ENCODE results near the gene GMPS. TPM values are rescaled to one million over a fixed set of nuclear protein-coding genes. Genes with fewer than 3 reads are reported as not detected.

Gene GMPS
- total and polyA plus RNA-seq, 2 of the 4 experiments (the other 2 are of a cell fraction), result 33.9 to 52.5 TPM

- no peak for TF ChIP-seq RFX5 (IDR thresholded peaks at IDR 0.05; ENCODE audit: low read depth, low read length)
- TF ChIP-seq CHD1 (IDR thresholded peaks at IDR 0.05; ENCODE audit: low read depth, low read length), result no peak; the same call in 1 of the 2 replicates
- TF ChIP-seq RAD21 (IDR thresholded peaks at IDR 0.05; ENCODE audit: low read length), result no peak
Measured at GRCh38 chr3:155854141-155854940, 16.1 kb upstream of the GMPS start, which contains the start of gene SLC33A1 (continued).

- Histone ChIP-seq H3K14ac (replicated peaks; ENCODE audit: low read depth, low read length) (no peak overlapping the region), H3K23ac (ENCODE audit: low read depth, low read length) (no peak overlapping the region), H3K4me2 (ENCODE audit: low read depth, low read length) (peak overlapping the region; percentile 51; the same call in 1 of the 2 replicates), H3K18ac (ENCODE audit: low read depth, low read length) (no peak overlapping the region), H2AK9ac (replicated peaks; ENCODE audit: low read depth, low read length, poor library complexity) (no peak overlapping the region), H2BK20ac (ENCODE audit: low read depth, low read length) (no peak overlapping the region), H3K4ac (ENCODE audit: low read depth, low read length) (no peak overlapping the region), H3K56ac (ENCODE audit: extremely low read depth, insufficient read depth, low read length) (no peak overlapping the region), H3K27me3 (ENCODE audit: control insufficient read depth, insufficient read depth, low read length) (no peaks in the 10 kb centered on the region), H4K91ac (ENCODE audit: insufficient read depth, low read depth, low read length) (no peak overlapping the region), H3K9me3 (ENCODE audit: control insufficient read depth, insufficient read depth, low read length) (no peaks in the 10 kb centered on the region), H4K20me1 (ENCODE audit: insufficient read depth, low read length) (no peaks in the 10 kb centered on the region), H2AFZ (replicated peaks; ENCODE audit: low read length, poor library complexity) (no peak overlapping the region), H2BK120ac (ENCODE audit: low read depth, low read length) (no peak overlapping the region), H2AK5ac (ENCODE audit: low read depth, low read length) (no peak overlapping the region), H3K9ac (ENCODE audit: low read depth, low read length) (no peak overlapping the region; the same call in 1 of the 2 replicates), H3K9me1 (ENCODE audit: insufficient read depth, low read length) (no peaks in the 10 kb centered on the region), H4K8ac (ENCODE audit: low read depth in 2 of 2, low read length in 2 of 2) (no peak overlapping the region), H3K4me1 (ENCODE audit: control insufficient read depth, insufficient read depth, low read length) (no peaks in the 10 kb centered on the region), H3K27ac (ENCODE audit: insufficient read depth, low read length) (no peak overlapping the region), H3K79me1 (ENCODE audit: low read depth in 1 of 2, low read length in 2 of 2) (peaks cover 0 to 2% of the 10 kb centered on the region in 2 experiments; a peak in 2 of 4 replicates), H2BK5ac (ENCODE audit: low read depth, low read length, poor library complexity, severe bottlenecking) (no peak overlapping the region), H2BK15ac (ENCODE audit: low read depth, low read length) (no peak overlapping the region), H4K5ac (ENCODE audit: low read depth, low read length) (peak overlapping the region; percentile 43; the same call in 1 of the 2 replicates), H3K36me3 (ENCODE audit: control insufficient read depth, insufficient read depth, low read length) (no peaks in the 10 kb centered on the region), H3K4me3 (ENCODE audit: insufficient read depth, low read depth, low read length) (no peak overlapping the region; the same call in 1 of the 2 replicates)
- ChIA-PET POLR2A (ENCODE audit: unreplicated experiment) (no interaction called here), CTCF (no interaction called here)
- intact Hi-C loops (cut with micrococcal nuclease) (loop anchor here (10.0 kb wide), 1 partner anchor 1525 kb away; no protein-coding TSS in a partner anchor), dilution Hi-C loops (cut with HindIII; ENCODE audit: low sequenced_read_pairs, unreplicated experiment) (no loop called here), in situ Hi-C loops (cut with MboI; ENCODE audit: low sequenced_read_pairs) (no loop called here)
- DNase-seq (peak; percentile 18), ATAC-seq (ENCODE audit: low read depth) (no peak; the same call in 1 of the 2 replicates)
- BruUV-seq (replicated peaks), result no TSS peak
- no CpG with 5 or more reads among the region's 2 CpGs for WGBS, 2 experiments (ENCODE audit: extremely low coverage in 2 of 2, insufficient read length in 1 of 2)
- TF ChIP-seq ELK1 (IDR thresholded peaks at IDR 0.05; ENCODE audit: borderline replicate concordance, low read depth, low read length) (no peak), CTCF (conservative IDR thresholded peaks at IDR 0.05; ENCODE audit: low read depth, low read length) (peak; percentile 40; the same call in 1 of the 2 replicates)
Measured at GRCh38 chr3:155859859-155860258, 10.6 kb upstream of the GMPS start.
